Measurements from ENCODE around the gene KCTD17. TPM values are rescaled to one million over a fixed set of nuclear protein-coding genes. Genes with fewer than 3 reads are reported as not detected.

The KCTD17 gene
- total RNA-seq, 1 donor from 2014 or later = 39.6 TPM

GRCh38 chr22:37057796-37058510 lies 6.4 kb downstream of the KCTD17 start:
- Mint-ChIP-seq H3K27me3 (ENCODE audit: unreplicated experiment) (no peaks in the 10 kb centered on the region), H3K4me1 (ENCODE audit: unreplicated experiment) (peaks cover 1% of the 10 kb centered on the region), H3K27ac (ENCODE audit: unreplicated experiment) (no peak overlapping the region), H3K4me3 (ENCODE audit: unreplicated experiment) (no peak overlapping the region), H3K36me3 (ENCODE audit: unreplicated experiment) (peaks cover 9% of the 10 kb centered on the region), H3K9me3 (ENCODE audit: unreplicated experiment) (no peaks in the 10 kb centered on the region)
- DNase-seq (ENCODE audit: extremely low spot score, unreplicated experiment) = no peak
- TF ChIP-seq CTCF (IDR thresholded peaks at IDR 0.05) = no peak

GRCh38 chr22:37058917-37059701 lies 7.6 kb downstream of the KCTD17 start:
- Mint-ChIP-seq H3K4me1 (ENCODE audit: unreplicated experiment) (no peaks in the 10 kb centered on the region), H3K9me3 (ENCODE audit: unreplicated experiment) (no peaks in the 10 kb centered on the region), H3K4me3 (ENCODE audit: unreplicated experiment) (no peak overlapping the region), H3K27ac (ENCODE audit: unreplicated experiment) (no peak overlapping the region), H3K27me3 (ENCODE audit: unreplicated experiment) (no peaks in the 10 kb centered on the region), H3K36me3 (ENCODE audit: unreplicated experiment) (peaks cover 9% of the 10 kb centered on the region)
- TF ChIP-seq CTCF (IDR thresholded peaks at IDR 0.05) = no peak
- DNase-seq (ENCODE audit: extremely low spot score, unreplicated experiment) = no peak

GRCh38 chr22:37059876-37060449 lies 8.4 kb downstream of the KCTD17 start:
- H3K27me3 Mint-ChIP-seq (ENCODE audit: unreplicated experiment) = no peaks in the 10 kb centered on the region
- no peaks in the 10 kb centered on the region for H3K4me1 Mint-ChIP-seq (ENCODE audit: unreplicated experiment)
- TF ChIP-seq CTCF (IDR thresholded peaks at IDR 0.05) = no peak
- no peak overlapping the region for H3K4me3 Mint-ChIP-seq (ENCODE audit: unreplicated experiment)
- peaks cover 9% of the 10 kb centered on the region for H3K36me3 Mint-ChIP-seq (ENCODE audit: unreplicated experiment)
- no peak for DNase-seq (ENCODE audit: extremely low spot score, unreplicated experiment)
- H3K9me3 Mint-ChIP-seq (ENCODE audit: unreplicated experiment) = no peaks in the 10 kb centered on the region
- no peak overlapping the region for H3K27ac Mint-ChIP-seq (ENCODE audit: unreplicated experiment)

GRCh38 chr22:37060801-37061610 lies 9.5 kb downstream of the KCTD17 start:
- Mint-ChIP-seq H3K36me3 (ENCODE audit: unreplicated experiment) (peaks cover 7% of the 10 kb centered on the region), H3K27ac (ENCODE audit: unreplicated experiment) (no peak overlapping the region), H3K4me1 (ENCODE audit: unreplicated experiment) (no peaks in the 10 kb centered on the region), H3K27me3 (ENCODE audit: unreplicated experiment) (no peaks in the 10 kb centered on the region), H3K9me3 (ENCODE audit: unreplicated experiment) (no peaks in the 10 kb centered on the region), H3K4me3 (ENCODE audit: unreplicated experiment) (no peak overlapping the region)
- no peak for TF ChIP-seq CTCF (IDR thresholded peaks at IDR 0.05)
- no peak for DNase-seq (ENCODE audit: extremely low spot score, unreplicated experiment)
